ENCODE results near the gene JOSD1. TPM values are rescaled to one million over a fixed set of nuclear protein-coding genes. Genes with fewer than 3 reads are reported as not detected.

JOSD1 gene
- polyA plus RNA-seq, 3 donors, result 7.1 to 83.5 (median 7.2) TPM

DNA sequence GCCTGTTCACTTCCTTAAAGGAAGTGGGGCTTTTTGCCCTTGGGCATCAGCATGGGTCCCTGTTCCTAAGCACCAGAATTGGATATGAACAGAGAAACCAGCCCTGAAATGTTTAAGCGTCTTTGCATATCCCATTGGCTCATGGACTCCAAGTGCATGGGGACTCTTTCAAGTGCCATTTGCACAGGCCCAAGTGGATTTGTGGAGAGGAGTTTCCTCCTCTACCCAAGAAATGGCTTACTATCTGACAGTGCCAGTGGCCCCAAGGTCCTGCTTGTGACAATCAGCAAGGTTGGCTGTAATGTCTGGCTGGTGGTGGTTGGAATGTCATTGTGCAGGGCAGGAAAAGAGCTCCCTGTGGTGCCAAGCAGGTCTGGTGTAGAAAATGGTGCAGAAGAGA lies 15.0 kb downstream of the JOSD1 start:
- H3K4me1 Mint-ChIP-seq, result peaks cover 12% of the 10 kb centered on the region
- TF ChIP-seq, protein P1, sequence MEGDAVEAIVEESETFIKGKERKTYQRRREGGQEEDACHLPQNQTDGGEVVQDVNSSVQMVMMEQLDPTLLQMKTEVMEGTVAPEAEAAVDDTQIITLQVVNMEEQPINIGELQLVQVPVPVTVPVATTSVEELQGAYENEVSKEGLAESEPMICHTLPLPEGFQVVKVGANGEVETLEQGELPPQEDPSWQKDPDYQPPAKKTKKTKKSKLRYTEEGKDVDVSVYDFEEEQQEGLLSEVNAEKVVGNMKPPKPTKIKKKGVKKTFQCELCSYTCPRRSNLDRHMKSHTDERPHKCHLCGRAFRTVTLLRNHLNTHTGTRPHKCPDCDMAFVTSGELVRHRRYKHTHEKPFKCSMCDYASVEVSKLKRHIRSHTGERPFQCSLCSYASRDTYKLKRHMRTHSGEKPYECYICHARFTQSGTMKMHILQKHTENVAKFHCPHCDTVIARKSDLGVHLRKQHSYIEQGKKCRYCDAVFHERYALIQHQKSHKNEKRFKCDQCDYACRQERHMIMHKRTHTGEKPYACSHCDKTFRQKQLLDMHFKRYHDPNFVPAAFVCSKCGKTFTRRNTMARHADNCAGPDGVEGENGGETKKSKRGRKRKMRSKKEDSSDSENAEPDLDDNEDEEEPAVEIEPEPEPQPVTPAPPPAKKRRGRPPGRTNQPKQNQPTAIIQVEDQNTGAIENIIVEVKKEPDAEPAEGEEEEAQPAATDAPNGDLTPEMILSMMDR (IDR thresholded peaks at IDR 0.05), result no peak
- H3K27me3 ChIP-seq (ENCODE audit: control insufficient read depth in 2 of 2, insufficient read depth in 2 of 2, low read length in 2 of 2), result no peaks in the 10 kb centered on the region
- peaks cover 60 to 71% of the 10 kb centered on the region in 2 donors for H3K36me3 Mint-ChIP-seq
- no peak overlapping the region for H3K4me3 ChIP-seq (replicated peaks in 1 of 3; ENCODE audit: low read depth in 2 of 3, low read length in 3 of 3)
- no CpG with 5 or more reads among the region's 1 CpG for WGBS (ENCODE audit: insufficient coverage)
- H3K9me3 ChIP-seq (replicated peaks in 1 of 2; ENCODE audit: control insufficient read depth in 1 of 2, insufficient read depth in 1 of 2, low read length in 2 of 2), result no peaks in the 10 kb centered on the region
- peaks cover 11 to 16% of the 10 kb centered on the region in 2 donors for H3K4me1 ChIP-seq (ENCODE audit: control insufficient read depth in 1 of 2, insufficient read depth in 2 of 2, low read length in 2 of 2)
- no peaks in the 10 kb centered on the region for H3K9me3 Mint-ChIP-seq
- H4K20me1 ChIP-seq (ENCODE audit: insufficient read depth, low read length), result no peaks in the 10 kb centered on the region
- no peak overlapping the region for H3K4me2 ChIP-seq (replicated peaks; ENCODE audit: extremely low read depth, low read length, poor library complexity, severe bottlenecking)
- peaks cover 52 to 73% of the 10 kb centered on the region in 2 donors for H3K36me3 ChIP-seq (replicated peaks in 1 of 2; ENCODE audit: control insufficient read depth in 1 of 2, insufficient read depth in 2 of 2, low read length in 2 of 2)
- no peak overlapping the region for H3K27ac Mint-ChIP-seq
- intact Hi-C loops (cut with micrococcal nuclease), result no loop called here
- no peak overlapping the region for H3K9ac ChIP-seq (ENCODE audit: insufficient read depth, low read length, poor library complexity, severe bottlenecking)
- H3K79me2 ChIP-seq (ENCODE audit: insufficient read depth, low read length), result peaks cover 10% of the 10 kb centered on the region
- no peak for DNase-seq
- H2AFZ ChIP-seq (ENCODE audit: insufficient read depth, low read depth, low read length, poor library complexity, severe bottlenecking), result no peak overlapping the region
- no peak overlapping the region for H3K27ac ChIP-seq (ENCODE audit: low read depth in 1 of 2, low read length in 2 of 2)
- no peak overlapping the region for H3K4me3 Mint-ChIP-seq
- H3K27me3 Mint-ChIP-seq (ENCODE audit: low read depth in 3 of 3), result peaks cover 0 to 2% (median 0%) of the 10 kb centered on the region in 3 donors

DNA sequence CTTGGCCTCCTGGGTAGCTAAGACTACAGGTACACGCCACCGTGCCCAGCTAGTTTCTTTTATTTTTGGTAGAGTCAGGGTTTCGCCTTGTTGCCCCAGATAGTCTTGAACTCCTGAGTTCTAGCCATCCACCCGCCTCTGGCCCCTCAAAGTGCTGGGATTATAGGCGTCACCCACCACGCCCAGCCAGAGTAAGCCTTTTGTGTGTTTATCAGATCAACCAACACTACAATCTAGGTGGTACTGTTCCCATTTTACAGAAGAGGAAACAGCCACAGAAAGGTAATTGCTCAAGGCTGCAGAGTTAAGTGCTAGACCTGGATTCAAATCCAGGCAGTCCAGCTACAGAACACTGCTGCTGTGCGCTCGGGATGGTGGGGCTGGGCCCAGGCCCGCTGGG lies 15.8 kb downstream of the JOSD1 start:
- WGBS (ENCODE audit: insufficient coverage), result 100% methylated on average over 3 of the region's 9 CpGs
- H4K20me1 ChIP-seq (ENCODE audit: insufficient read depth, low read length), result no peaks in the 10 kb centered on the region
- TF ChIP-seq, protein P1 (IDR thresholded peaks at IDR 0.05), result no peak
- no peak overlapping the region for H3K4me3 ChIP-seq (replicated peaks in 1 of 3; ENCODE audit: low read depth in 2 of 3, low read length in 3 of 3)
- no peak overlapping the region for H3K4me2 ChIP-seq (replicated peaks; ENCODE audit: extremely low read depth, low read length, poor library complexity, severe bottlenecking)
- H3K4me1 Mint-ChIP-seq, result peaks cover 12% of the 10 kb centered on the region
- H3K9ac ChIP-seq (ENCODE audit: insufficient read depth, low read length, poor library complexity, severe bottlenecking), result no peak overlapping the region
- H3K27ac ChIP-seq (ENCODE audit: low read depth in 1 of 2, low read length in 2 of 2), result no peak overlapping the region
- peaks cover 58 to 65% of the 10 kb centered on the region in 2 donors for H3K36me3 Mint-ChIP-seq
- H3K4me1 ChIP-seq (ENCODE audit: control insufficient read depth in 1 of 2, insufficient read depth in 2 of 2, low read length in 2 of 2), result peaks cover 11 to 16% of the 10 kb centered on the region in 2 donors
- H3K4me3 Mint-ChIP-seq, result no peak overlapping the region
- no peaks in the 10 kb centered on the region for H3K9me3 ChIP-seq (replicated peaks in 1 of 2; ENCODE audit: control insufficient read depth in 1 of 2, insufficient read depth in 1 of 2, low read length in 2 of 2)
- peaks cover 10% of the 10 kb centered on the region for H3K79me2 ChIP-seq (ENCODE audit: insufficient read depth, low read length)
- no peaks in the 10 kb centered on the region for H3K27me3 ChIP-seq (ENCODE audit: control insufficient read depth in 2 of 2, insufficient read depth in 2 of 2, low read length in 2 of 2)
- no peak overlapping the region for H2AFZ ChIP-seq (ENCODE audit: insufficient read depth, low read depth, low read length, poor library complexity, severe bottlenecking)
- H3K27me3 Mint-ChIP-seq (ENCODE audit: low read depth in 3 of 3), result peaks cover 0 to 2% (median 0%) of the 10 kb centered on the region in 3 donors
- H3K36me3 ChIP-seq (replicated peaks in 1 of 2; ENCODE audit: control insufficient read depth in 1 of 2, insufficient read depth in 2 of 2, low read length in 2 of 2), result peaks cover 52 to 68% of the 10 kb centered on the region in 2 donors
- H3K27ac Mint-ChIP-seq, result peak overlapping the region in 2 of 7 donors; percentile 41 to 75
- no peaks in the 10 kb centered on the region for H3K9me3 Mint-ChIP-seq
- DNase-seq, result no peak
- intact Hi-C loops (cut with micrococcal nuclease), result no loop called here
